ENCODE results near the gene MAP7.

The MAP7 gene

GRCh38 chr6:136514591-136514990 lies 35.6 kb downstream of the MAP7 start:
- TF ChIP-seq CTCF (IDR thresholded peaks at IDR 0.05; ENCODE audit: low read depth, low read length) (no peak), EZH2phosphoT487 (IDR thresholded peaks at IDR 0.05; ENCODE audit: low read depth) (no peak)
- Histone ChIP-seq H3K4me1 (ENCODE audit: low read length) (no peaks in the 10 kb centered on the region), H3K27me3 (ENCODE audit: low read depth, low read length) (no peaks in the 10 kb centered on the region), H3K27ac (ENCODE audit: low read length) (no peak overlapping the region), H3K9me3 (ENCODE audit: insufficient read depth, low read length) (no peaks in the 10 kb centered on the region), H2AFZ (ENCODE audit: low read depth, low read length) (no peak overlapping the region), H3K79me2 (ENCODE audit: low read length) (no peaks in the 10 kb centered on the region), H3K36me3 (replicated peaks; ENCODE audit: low read depth, low read length) (no peaks in the 10 kb centered on the region), H3K4me3 (ENCODE audit: low read length) (no peak overlapping the region), H3K9ac (ENCODE audit: low read length) (no peak overlapping the region), H4K20me1 (ENCODE audit: insufficient read depth, low read length) (no peaks in the 10 kb centered on the region), H3K4me2 (ENCODE audit: low read length) (no peak overlapping the region)

- no peaks in the 10 kb centered on the region for H3K79me2 ChIP-seq (ENCODE audit: low read length)
- no peak overlapping the region for H3K27ac ChIP-seq (ENCODE audit: low read length)
- H4K20me1 ChIP-seq (ENCODE audit: insufficient read depth, low read length) = no peaks in the 10 kb centered on the region
- no peak overlapping the region for H3K4me2 ChIP-seq (ENCODE audit: low read length)
- H3K36me3 ChIP-seq (replicated peaks; ENCODE audit: low read depth, low read length) = no peaks in the 10 kb centered on the region
- no peak overlapping the region for H3K4me3 ChIP-seq (ENCODE audit: low read length)
- H3K4me1 ChIP-seq (ENCODE audit: low read length) = no peaks in the 10 kb centered on the region
- no peaks in the 10 kb centered on the region for H3K9me3 ChIP-seq (ENCODE audit: insufficient read depth, low read length)
- TF ChIP-seq CTCF (IDR thresholded peaks at IDR 0.05; ENCODE audit: low read depth, low read length) (no peak), EZH2phosphoT487 (IDR thresholded peaks at IDR 0.05; ENCODE audit: low read depth) (no peak)
- H2AFZ ChIP-seq (ENCODE audit: low read depth, low read length) = no peak overlapping the region
- no peaks in the 10 kb centered on the region for H3K27me3 ChIP-seq (ENCODE audit: low read depth, low read length)
- no peak overlapping the region for H3K9ac ChIP-seq (ENCODE audit: low read length)
Observed at GRCh38 chr6:136511926-136512325, 38.3 kb downstream of the MAP7 start.

- Histone ChIP-seq H3K4me1 (ENCODE audit: low read length) (no peaks in the 10 kb centered on the region), H3K9ac (ENCODE audit: low read length) (no peak overlapping the region), H3K4me2 (ENCODE audit: low read length) (no peak overlapping the region), H3K4me3 (ENCODE audit: low read length) (no peak overlapping the region), H2AFZ (ENCODE audit: low read depth, low read length) (no peak overlapping the region), H3K36me3 (replicated peaks; ENCODE audit: low read depth, low read length) (no peaks in the 10 kb centered on the region), H3K9me3 (ENCODE audit: insufficient read depth, low read length) (no peaks in the 10 kb centered on the region), H3K27me3 (ENCODE audit: low read depth, low read length) (no peaks in the 10 kb centered on the region), H3K79me2 (ENCODE audit: low read length) (no peaks in the 10 kb centered on the region), H4K20me1 (ENCODE audit: insufficient read depth, low read length) (no peaks in the 10 kb centered on the region), H3K27ac (ENCODE audit: low read length) (no peak overlapping the region)
- TF ChIP-seq EZH2phosphoT487 (IDR thresholded peaks at IDR 0.05; ENCODE audit: low read depth) (no peak), CTCF (IDR thresholded peaks at IDR 0.05; ENCODE audit: low read depth, low read length) (no peak)
Observed at GRCh38 chr6:136511397-136511796, 38.8 kb downstream of the MAP7 start.

- Histone ChIP-seq H3K27me3 (ENCODE audit: low read depth, low read length) (no peaks in the 10 kb centered on the region), H3K27ac (ENCODE audit: low read length) (no peak overlapping the region), H3K9ac (ENCODE audit: low read length) (no peak overlapping the region), H4K20me1 (ENCODE audit: insufficient read depth, low read length) (no peaks in the 10 kb centered on the region), H3K4me2 (ENCODE audit: low read length) (no peak overlapping the region), H3K79me2 (ENCODE audit: low read length) (no peaks in the 10 kb centered on the region), H3K4me1 (ENCODE audit: low read length) (no peaks in the 10 kb centered on the region), H3K9me3 (ENCODE audit: insufficient read depth, low read length) (no peaks in the 10 kb centered on the region), H3K36me3 (replicated peaks; ENCODE audit: low read depth, low read length) (no peaks in the 10 kb centered on the region), H3K4me3 (ENCODE audit: low read length) (no peak overlapping the region), H2AFZ (ENCODE audit: low read depth, low read length) (no peak overlapping the region)
- TF ChIP-seq CTCF (IDR thresholded peaks at IDR 0.05; ENCODE audit: low read depth, low read length) = no peak
- no peak for TF ChIP-seq EZH2phosphoT487 (IDR thresholded peaks at IDR 0.05; ENCODE audit: low read depth)
Observed at GRCh38 chr6:136510782-136511181, 39.4 kb downstream of the MAP7 start.

All from OCI-LY3 (cell line).